ENCODE measurements around the gene ZNF48. TPM values are rescaled to one million over a fixed set of nuclear protein-coding genes. Genes with fewer than 3 reads are reported as not detected.

ZNF48 gene
- polyA plus RNA-seq, 1 experiment: 4.6 TPM

DNA sequence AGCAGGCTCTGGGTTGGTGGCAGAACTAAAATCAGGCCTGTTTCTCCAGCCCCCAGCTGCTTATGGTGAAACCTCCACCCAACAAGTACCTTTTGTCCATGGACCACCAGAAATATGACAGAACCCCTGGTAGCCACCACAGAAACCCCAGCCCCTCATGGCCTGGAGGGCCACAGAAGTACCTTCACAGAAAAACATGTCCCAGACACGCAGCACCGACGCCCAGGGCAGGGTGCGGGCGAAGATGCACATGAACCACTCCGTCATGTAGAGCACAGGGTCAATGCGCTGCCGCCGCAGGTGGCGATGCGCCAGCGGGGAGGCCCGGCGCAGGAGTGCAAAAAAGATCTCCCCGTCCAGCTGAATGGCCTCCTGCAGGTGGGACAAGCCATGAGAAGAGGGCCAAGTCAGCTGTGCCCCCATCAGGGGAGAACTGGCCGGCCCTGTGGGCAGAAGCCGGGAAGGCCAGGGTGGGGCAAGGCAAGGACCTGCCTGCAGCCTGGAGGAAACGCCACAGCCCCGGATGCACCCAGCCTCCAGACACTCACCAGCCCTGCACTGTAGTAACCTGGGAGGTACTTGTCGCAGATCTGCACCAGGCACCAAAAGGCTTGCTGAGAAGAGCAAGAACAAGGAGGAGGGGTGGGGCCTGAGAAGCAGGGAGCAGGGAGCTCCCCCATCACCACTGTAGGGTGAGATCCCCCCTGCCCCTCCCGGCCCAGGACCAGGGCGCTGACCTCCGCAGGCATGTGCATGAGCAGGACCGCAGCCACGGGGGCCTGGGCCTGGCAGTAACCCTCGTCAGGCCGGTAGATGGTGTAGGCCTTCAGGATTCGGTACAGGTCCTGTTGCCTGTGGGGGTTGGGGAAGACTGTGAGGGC lies 36.0 kb upstream of the ZNF48 start:
- DNase-seq (ENCODE audit: low read depth): no peak
- ChIA-PET POLR2A (no interaction called here), CTCF (interaction anchor here (0.8 to 1.7 kb wide), 2 partner anchors 8 to 13 kb away, joined by 3 to 6 read pairs; no protein-coding TSS in a partner anchor)
- H3K36me3 ChIP-seq (ENCODE audit: control insufficient read depth, insufficient read depth, low read length): peaks cover 22% of the 10 kb centered on the region
- H3K27me3 ChIP-seq (ENCODE audit: control insufficient read depth, insufficient read depth, low read length): no peaks in the 10 kb centered on the region
- no peak overlapping the region for H3K4me3 ChIP-seq (ENCODE audit: low read depth, low read length)
- TF ChIP-seq, protein P1, sequence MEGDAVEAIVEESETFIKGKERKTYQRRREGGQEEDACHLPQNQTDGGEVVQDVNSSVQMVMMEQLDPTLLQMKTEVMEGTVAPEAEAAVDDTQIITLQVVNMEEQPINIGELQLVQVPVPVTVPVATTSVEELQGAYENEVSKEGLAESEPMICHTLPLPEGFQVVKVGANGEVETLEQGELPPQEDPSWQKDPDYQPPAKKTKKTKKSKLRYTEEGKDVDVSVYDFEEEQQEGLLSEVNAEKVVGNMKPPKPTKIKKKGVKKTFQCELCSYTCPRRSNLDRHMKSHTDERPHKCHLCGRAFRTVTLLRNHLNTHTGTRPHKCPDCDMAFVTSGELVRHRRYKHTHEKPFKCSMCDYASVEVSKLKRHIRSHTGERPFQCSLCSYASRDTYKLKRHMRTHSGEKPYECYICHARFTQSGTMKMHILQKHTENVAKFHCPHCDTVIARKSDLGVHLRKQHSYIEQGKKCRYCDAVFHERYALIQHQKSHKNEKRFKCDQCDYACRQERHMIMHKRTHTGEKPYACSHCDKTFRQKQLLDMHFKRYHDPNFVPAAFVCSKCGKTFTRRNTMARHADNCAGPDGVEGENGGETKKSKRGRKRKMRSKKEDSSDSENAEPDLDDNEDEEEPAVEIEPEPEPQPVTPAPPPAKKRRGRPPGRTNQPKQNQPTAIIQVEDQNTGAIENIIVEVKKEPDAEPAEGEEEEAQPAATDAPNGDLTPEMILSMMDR (IDR thresholded peaks at IDR 0.05; ENCODE audit: insufficient read depth, low read depth, low read length): no peak

DNA sequence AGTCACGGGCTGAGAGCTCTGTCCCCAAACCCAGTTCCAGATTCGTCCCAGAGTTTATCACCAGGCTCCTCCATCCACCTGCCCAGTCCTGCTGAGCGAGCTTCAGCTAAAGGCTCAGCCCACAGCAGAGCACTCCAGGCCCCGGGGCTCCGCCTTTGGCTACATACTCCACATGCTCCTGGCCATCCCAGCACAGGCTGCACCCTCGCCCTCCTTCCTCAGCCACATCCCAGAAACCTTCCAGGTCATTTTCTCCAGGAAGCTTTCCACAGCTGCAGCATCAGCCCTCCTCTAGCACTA lies 35.4 kb upstream of the ZNF48 start:
- TF ChIP-seq, protein P1 (IDR thresholded peaks at IDR 0.05; ENCODE audit: insufficient read depth, low read depth, low read length): no peak
- CTCF ChIA-PET: interaction anchor here (0.8 kb wide), 1 partner anchor 12 kb away, joined by 3 read pairs; no protein-coding TSS in a partner anchor
- no peak overlapping the region for H3K4me3 ChIP-seq (ENCODE audit: low read depth, low read length)
- DNase-seq (ENCODE audit: low read depth): no peak
- no peaks in the 10 kb centered on the region for H3K27me3 ChIP-seq (ENCODE audit: control insufficient read depth, insufficient read depth, low read length)
- peaks cover 22% of the 10 kb centered on the region for H3K36me3 ChIP-seq (ENCODE audit: control insufficient read depth, insufficient read depth, low read length)
- POLR2A ChIA-PET: no interaction called here

DNA sequence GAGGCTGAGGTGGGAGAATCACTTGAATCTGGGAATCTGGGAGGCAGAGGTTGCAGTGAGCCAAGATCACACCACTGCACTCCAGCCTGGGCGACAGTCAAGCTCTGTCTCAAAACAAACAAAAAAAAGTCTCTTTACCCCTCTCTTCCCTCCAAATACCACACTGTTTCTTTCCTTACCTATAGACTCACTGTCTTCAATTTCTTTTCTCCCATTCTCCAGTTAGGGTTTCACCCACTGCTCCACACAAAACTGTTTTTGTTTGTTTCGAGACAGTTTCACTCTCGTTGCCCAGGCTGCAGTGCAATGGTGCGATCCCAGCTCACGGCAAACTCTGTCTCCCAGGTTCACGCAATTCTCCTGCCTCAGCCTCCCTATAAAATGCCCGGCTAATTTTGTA lies 34.0 kb upstream of the ZNF48 start:
- DNase-seq (ENCODE audit: low read depth): no peak
- TF ChIP-seq, protein P1 (IDR thresholded peaks at IDR 0.05; ENCODE audit: insufficient read depth, low read depth, low read length): no peak
- ChIA-PET CTCF (interaction anchor here (0.9 kb wide), 1 partner anchor 10 kb away, joined by 3 read pairs; no protein-coding TSS in a partner anchor), POLR2A (no interaction called here)
- peaks cover 29% of the 10 kb centered on the region for H3K36me3 ChIP-seq (ENCODE audit: control insufficient read depth, insufficient read depth, low read length)
- H3K27me3 ChIP-seq (ENCODE audit: control insufficient read depth, insufficient read depth, low read length): no peaks in the 10 kb centered on the region
- no peak overlapping the region for H3K4me3 ChIP-seq (ENCODE audit: low read depth, low read length)

DNA sequence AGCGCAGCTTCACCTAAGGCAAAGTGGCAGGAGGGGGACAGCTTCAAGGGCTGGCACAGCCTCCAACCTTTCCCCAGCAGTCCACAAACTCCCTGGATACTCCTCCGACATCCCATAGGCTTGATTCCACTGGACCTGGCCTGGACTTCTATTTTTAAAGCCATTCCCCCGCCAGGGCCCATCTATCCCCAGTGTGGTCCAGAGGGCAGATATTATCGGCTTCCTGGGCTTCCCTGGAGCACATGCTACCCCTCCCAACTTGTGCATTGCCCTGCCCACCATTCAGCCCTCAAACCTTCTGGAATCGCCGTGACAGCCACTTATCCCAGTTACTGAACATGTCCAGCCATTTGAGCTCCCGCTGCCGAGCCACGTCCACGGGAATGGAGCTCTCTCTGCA lies 30.0 kb upstream of the ZNF48 start:
- Histone ChIP-seq H3K27me3 (ENCODE audit: control insufficient read depth, insufficient read depth, low read length) (no peaks in the 10 kb centered on the region), H3K4me3 (ENCODE audit: low read depth, low read length) (no peak overlapping the region), H3K36me3 (ENCODE audit: control insufficient read depth, insufficient read depth, low read length) (peaks cover 11% of the 10 kb centered on the region)
- CTCF ChIA-PET: interaction anchor here (0.8 to 1.3 kb wide), 2 partner anchors 9 to 10 kb away, joined by 3 read pairs; partner anchors contain the start of gene CD2BP2
- POLR2A ChIA-PET: no interaction called here
- TF ChIP-seq, protein P1 (IDR thresholded peaks at IDR 0.05; ENCODE audit: insufficient read depth, low read depth, low read length): no peak
- DNase-seq (ENCODE audit: low read depth): no peak

DNA sequence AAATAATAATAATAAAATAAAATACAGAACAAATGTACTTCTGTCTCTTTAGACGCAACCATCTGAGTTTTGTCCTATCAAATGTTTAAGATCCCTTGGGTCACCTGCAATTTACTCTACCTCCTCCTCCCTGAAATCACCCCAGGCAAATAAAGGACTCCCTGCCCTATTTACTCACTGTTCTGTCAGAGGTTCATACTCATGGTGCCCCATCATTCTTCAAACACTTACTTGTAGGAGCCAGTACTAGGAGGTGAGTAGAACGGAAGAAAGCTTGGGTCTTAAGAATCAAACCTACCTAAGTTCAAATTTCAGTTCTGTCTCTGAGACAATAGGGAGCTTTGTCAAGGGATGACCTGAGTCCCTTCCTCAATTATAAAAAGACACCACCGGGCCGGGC lies 28.7 kb upstream of the ZNF48 start:
- H3K36me3 ChIP-seq (ENCODE audit: control insufficient read depth, insufficient read depth, low read length): peaks cover 11% of the 10 kb centered on the region
- TF ChIP-seq, protein P1 (IDR thresholded peaks at IDR 0.05; ENCODE audit: insufficient read depth, low read depth, low read length): no peak
- DNase-seq (ENCODE audit: low read depth): no peak
- ChIA-PET POLR2A (no interaction called here), CTCF (no interaction called here)
- H3K4me3 ChIP-seq (ENCODE audit: low read depth, low read length): no peak overlapping the region
- no peaks in the 10 kb centered on the region for H3K27me3 ChIP-seq (ENCODE audit: control insufficient read depth, insufficient read depth, low read length)
